ENCODE measurements around the gene LDHAL6A.

The LDHAL6A gene

GRCh38 chr11:18485913-18486528 lies 30.4 kb downstream of the LDHAL6A start:
- no peak overlapping the region for H3K4me3 ChIP-seq (ENCODE audit: low read depth, low read length)
- DNase-seq (ENCODE audit: low read depth): no peak
- no peak for TF ChIP-seq CTCF (conservative IDR thresholded peaks at IDR 0.05; ENCODE audit: low read depth, low read length)

GRCh38 chr11:18490319-18490718 lies 34.7 kb downstream of the LDHAL6A start:
- no peak overlapping the region for H3K4me3 ChIP-seq (ENCODE audit: low read depth, low read length)
- peak; percentile 14 for DNase-seq (ENCODE audit: low read depth)
- TF ChIP-seq CTCF (conservative IDR thresholded peaks at IDR 0.05; ENCODE audit: low read depth, low read length): no peak

- no peak for TF ChIP-seq CTCF (conservative IDR thresholded peaks at IDR 0.05; ENCODE audit: low read depth, low read length)
- DNase-seq (ENCODE audit: low read depth): no peak
- H3K4me3 ChIP-seq (ENCODE audit: low read depth, low read length): no peak overlapping the region
These were observed 35.3 kb downstream of the LDHAL6A start for GRCh38 chr11:18490736-18491485.

- H3K4me3 ChIP-seq (ENCODE audit: low read depth, low read length): no peak overlapping the region
- no peak for TF ChIP-seq CTCF (conservative IDR thresholded peaks at IDR 0.05; ENCODE audit: low read depth, low read length)
- peak; percentile 12 for DNase-seq (ENCODE audit: low read depth)
These were observed 36.3 kb downstream of the LDHAL6A start for GRCh38 chr11:18491924-18492323.

GRCh38 chr11:18492888-18493287 lies 37.2 kb downstream of the LDHAL6A start:
- no peak overlapping the region for H3K4me3 ChIP-seq (ENCODE audit: low read depth, low read length)
- peak; percentile 51 for DNase-seq (ENCODE audit: low read depth)
- no peak for TF ChIP-seq CTCF (conservative IDR thresholded peaks at IDR 0.05; ENCODE audit: low read depth, low read length)

GRCh38 chr11:18493310-18493709 lies 37.7 kb downstream of the LDHAL6A start:
- no peak for TF ChIP-seq CTCF (conservative IDR thresholded peaks at IDR 0.05; ENCODE audit: low read depth, low read length)
- no peak overlapping the region for H3K4me3 ChIP-seq (ENCODE audit: low read depth, low read length)

GRCh38 chr11:18495271-18495670 lies 39.6 kb downstream of the LDHAL6A start:
- H3K4me3 ChIP-seq (ENCODE audit: low read depth, low read length): no peak overlapping the region
- DNase-seq (ENCODE audit: low read depth): no peak
- TF ChIP-seq CTCF (conservative IDR thresholded peaks at IDR 0.05; ENCODE audit: low read depth, low read length): no peak

More at GRCh38 chr11:18493310-18493709, 37.7 kb downstream of the LDHAL6A start:
- DNase-seq (ENCODE audit: low read depth): no peak

All from choroid plexus epithelial cell (primary cell).